ENCODE results near the gene C3orf52.
A peak's percentile ranks its signal among the peaks of the same experiment; 100 is the strongest.

The C3orf52 gene

DNA sequence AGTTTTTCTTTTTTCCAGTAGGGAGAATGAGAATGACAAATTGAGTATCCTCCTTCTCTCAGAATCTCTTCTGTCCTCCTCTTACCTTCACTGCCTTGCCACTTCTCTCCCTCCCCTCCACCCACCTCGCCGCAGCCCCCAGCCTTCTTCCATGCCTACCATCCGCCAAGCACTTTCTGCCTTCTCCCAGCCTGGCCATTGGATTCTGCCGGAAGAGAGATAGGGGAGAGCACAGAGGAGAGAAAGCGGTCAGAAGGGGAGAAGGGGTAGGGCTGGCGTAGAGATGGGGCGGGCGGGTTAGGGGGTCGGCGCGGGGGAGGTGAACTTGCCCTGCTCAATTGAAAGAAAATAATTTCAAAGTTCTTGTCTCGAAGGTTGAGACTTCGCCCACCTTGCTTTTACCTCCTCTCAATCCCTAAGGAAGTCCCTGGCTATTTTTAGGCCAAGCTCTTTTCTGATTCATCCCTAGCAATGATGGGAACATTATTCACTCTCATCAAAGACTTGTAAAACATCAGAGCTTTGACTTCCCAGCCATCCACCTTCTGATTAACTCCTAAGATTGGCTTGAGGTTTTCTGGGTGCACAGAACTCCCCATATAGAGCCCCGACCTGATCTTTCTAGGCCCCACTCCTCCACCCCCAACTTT, 811 bp downstream of the C3orf52 start:
- DNase-seq = no peak

DNA sequence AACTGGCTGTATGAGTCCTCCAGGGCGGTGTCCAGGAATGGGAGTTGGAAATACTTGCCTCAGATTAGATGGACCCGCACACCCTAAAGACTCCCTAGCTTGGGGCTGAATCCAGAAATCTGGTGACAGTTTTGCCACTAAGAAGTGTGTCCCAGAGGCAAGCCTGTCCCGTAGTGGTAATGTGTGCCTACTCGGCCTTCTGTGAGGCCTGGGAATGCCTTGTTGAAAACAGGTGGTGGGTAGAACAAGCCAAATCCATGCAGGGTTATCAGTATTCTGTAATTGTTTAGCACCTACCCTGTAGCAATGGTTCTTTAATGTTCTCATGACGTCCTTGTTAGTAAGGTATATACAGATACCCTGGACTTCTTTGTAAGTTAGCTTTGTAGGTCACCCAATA, 1.6 kb downstream of the C3orf52 start:
- DNase-seq = no peak

DNA sequence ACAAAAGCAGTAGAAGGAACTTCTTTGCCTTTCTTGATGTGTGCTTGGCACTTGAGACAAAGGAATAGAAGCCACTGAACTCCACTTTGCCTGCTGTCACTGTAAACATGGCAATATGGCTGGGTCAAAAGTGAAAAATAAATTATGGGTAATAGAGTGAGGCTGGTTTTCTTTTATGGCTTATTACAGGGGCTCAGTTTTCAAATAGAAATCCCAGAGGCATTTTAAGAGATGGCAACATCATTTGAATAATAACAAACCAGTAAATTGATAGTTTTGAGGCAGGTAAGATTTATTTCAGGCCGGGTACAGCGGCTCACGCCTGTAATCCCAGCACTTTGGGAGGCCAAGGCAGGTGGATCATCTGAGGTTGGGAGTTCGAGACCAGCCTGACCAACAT, 2.8 kb downstream of the C3orf52 start:
- no peak for DNase-seq

DNA sequence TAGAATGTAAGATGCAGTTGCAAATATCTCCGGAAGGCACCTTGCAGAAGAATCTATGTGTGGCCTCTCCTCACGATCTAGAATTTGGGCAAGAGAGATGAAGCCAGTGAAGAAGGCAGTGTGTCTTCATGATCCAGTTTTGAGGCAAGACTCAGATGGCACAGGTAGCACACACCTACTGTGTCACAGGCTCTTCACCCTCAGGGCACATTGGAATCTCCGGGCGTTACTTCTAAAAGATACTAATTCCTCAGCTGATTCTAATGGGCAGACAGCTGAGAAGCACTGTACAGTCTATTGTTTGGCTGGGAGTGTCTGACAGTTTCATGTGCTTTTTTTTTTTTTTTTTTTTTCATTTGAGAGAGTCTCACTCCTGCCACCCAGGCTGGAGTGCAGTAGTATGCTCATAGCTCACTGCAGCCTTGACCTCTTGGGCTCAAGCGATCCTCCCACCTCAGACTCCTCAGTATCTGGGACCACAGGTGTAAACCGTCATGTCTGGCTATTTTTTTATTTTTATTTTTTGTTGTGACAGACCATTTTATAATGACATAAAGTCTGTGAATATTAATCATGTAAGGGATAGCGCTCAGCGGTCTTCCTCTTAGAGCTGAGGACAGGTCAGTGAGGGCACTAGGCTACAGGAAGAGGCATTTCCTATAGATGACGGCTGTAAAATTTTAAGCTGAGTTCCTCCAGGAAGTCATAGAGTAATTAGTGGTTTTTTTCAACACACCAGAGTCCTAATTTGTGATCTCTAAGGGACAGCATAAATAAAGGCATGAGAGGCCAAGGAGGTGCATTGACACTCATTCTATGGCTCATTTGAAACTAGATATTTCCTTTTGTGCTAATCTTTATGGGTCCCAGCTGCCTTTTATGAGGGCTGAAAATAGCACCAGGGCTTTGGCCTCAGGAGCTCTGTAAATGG, 4.0 kb downstream of the C3orf52 start:
- DNase-seq = peak; percentile 43

DNA sequence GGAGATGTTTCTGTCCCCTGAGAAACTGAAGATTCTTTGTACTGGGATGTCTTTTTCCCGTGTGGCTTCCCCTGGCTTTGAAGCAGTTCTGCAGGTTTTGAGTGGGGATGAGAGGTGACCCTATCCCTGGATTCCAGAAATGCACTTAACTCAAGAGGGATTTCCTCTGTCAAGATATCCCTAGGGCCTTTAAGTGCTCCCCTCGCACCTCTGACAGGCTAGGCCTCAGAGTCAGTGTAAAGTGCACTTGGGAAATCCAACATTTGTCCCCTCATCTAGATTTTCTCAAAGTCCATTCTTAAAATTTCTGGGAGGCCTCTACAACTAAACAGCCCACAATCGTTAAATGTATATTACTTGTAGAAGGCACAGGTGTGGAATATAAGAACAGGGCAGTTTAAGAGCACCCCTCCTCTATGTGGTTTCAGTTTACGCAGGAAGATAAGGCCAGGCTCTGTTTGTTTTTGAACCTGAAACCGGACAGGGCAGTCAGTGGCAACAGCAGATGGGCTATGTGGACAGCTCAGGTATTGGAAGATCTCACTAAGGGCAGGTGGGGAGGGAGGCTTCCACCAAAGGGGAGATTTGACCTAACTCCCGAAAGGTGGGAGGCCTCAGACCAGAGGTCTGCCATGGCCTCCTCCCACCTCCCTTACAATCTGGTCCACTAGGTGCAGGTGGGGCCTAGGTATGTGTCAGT, 4.8 kb downstream of the C3orf52 start:
- no peak for DNase-seq

DNA sequence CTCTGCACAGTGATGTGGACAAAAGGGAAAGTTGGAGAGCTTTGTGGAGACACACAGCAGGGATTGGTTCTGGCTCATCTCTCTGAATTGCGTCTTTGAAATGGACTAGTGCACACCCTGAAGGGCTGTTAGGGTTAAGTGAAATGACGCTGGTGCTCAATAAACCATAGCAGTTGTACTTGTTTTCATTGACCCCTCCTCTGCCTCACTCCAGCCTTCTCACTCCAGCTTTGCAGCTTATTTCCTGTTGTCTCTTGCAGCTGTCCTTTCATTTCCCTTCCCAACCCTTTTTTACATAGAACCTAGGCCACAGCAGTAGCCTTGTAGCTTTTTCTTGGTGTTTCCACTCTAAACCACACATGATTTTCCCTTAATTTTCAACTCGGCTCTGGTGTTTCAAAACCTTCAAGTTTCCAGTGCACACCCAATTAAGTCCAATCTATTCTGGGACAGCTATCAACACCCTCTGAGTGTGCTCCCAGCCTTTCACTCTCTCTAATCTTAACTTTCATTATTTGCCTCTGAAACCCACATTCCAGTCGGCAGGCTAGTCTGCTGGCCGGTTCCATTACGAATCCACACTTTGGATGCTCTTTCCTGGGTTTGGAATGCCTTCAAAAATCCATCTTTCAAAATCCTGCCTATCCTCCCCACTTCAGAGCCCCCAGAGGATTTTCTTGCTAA, 6.4 kb downstream of the C3orf52 start:
- no peak for DNase-seq

DNA sequence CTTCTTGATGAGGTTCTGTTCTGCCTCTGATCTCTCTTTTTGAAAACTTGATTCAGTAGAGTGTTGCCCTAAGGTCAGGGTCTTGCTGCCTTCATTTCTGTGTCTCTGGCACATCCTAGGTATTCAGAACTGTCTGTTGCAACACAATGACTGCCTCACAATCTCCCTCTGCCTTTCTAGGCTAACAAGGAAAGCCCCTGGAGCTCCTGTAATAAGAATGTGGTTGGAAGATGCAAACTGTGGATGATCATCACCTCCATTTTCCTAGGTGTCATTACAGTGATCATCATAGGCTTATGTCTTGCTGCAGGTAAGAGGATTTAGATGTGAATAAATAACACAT, 7.0 kb downstream of the C3orf52 start:
- DNase-seq = no peak

DNA sequence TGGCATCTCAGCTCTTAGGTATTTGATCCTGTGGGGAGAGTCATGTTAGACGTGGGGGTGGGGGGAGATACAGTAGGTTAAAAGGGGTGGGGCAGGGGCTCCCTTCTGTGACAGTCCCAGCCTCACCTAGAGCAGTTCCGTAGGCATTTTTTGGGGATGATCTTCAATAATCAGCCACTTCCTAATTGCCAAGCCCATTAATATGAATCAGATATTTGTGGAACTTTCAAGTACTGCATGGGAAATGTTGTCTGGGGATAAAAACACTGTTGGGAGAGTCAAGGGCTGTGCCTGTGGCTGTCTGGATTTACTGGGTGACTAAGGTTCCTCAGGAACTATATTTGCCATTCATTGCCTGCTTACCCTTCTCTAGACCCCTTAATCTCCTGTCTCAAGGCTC, 9.5 kb downstream of the C3orf52 start:
- no peak for DNase-seq

DNA sequence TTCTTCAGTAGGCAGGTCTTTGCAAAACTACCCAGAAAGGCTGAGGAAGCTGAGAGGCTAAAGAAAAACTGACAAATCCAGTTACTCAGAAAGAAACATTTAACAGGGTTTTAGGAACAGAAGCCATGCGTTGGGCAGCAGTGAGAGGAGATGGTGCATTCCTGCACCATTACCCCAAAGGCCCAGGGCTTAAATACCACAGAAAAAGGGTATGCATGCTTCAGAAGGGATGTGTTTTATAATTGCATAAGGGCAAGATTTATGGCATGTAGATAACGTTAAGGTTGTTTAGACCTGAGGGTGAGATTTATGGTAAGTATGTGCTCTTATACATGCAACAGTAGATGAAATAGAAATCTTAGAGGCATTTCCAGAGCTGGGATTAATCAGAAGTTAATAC, 10.0 kb downstream of the C3orf52 start:
- DNase-seq = no peak

DNA sequence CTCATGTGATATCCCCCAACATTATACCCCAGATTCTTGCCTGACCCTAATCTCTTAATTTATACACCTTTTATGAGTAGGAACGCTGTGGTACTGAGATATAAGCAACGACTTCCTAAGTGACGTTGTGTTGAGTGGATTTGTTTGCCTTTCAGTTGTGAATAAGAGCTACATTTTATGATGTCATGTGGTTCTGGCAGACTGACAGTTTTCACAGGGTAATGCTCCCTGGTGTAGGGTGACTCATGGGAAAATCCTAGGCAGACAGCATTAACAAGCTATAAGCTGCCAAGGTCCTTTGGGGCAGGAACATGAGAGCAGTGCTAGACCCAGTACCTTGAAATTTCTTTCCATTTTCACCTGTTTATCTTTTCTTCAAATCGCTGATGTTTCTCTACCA, 11.2 kb downstream of the C3orf52 start:
- DNase-seq = peak; percentile 63

DNA sequence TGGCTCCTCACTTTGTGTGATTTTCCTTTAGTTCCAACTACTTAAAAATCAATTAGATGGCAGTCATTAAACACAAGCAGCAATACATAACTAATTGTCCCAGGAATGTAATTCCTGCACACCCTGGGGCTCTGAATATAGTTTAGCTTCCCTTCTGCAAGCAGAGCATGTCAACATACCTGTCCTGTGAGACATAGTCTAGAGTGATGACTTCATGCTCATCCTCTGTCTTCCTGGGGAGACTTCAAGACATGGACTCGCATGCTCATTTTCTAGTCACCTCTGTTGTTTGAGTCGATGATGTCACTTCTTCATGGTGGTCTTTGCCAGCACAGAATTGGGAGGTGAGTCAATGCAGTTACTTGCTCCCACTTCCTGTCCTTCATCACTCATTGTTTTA, 15.7 kb downstream of the C3orf52 start:
- no peak for DNase-seq

DNA sequence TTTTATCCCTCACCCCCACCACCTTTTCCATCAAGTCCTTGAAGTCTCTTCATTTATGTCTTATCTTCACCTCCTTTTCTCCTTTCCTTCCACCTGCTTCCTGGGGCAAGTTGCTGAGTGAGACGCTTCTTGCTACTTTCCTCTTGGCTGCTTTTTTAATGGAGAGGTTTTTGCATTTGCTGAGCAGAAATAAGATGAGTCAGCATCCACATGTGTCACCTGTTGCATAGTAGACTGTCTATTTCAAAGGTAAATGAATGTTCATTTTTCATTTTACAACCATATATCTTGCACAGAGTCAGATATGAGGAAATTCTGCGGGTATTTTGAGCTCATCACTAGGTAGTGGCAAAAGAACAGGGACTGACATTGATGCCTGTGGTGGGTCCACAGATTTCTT, 18.6 kb downstream of the C3orf52 start:
- no peak for DNase-seq

DNA sequence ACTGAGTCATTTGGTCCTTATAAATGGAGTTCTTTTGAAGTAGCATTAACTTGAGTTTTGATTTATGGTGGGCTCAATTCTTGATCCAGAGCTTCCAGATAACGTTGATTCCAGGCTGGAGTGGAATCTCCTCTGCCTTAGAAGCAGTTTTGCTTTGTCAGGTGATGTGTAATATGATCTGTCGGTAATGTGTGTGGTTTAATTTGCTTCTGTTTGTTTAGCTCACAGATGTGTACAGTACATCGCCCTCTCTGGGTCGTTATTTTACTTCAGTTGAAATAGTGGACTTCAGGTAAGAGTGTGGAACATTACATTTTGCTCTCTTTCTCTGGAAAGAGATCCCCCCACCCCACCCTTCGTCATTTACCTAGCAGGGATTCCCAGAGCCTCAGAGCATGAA, 23.1 kb downstream of the C3orf52 start:
- peak; percentile 74 for DNase-seq

DNA sequence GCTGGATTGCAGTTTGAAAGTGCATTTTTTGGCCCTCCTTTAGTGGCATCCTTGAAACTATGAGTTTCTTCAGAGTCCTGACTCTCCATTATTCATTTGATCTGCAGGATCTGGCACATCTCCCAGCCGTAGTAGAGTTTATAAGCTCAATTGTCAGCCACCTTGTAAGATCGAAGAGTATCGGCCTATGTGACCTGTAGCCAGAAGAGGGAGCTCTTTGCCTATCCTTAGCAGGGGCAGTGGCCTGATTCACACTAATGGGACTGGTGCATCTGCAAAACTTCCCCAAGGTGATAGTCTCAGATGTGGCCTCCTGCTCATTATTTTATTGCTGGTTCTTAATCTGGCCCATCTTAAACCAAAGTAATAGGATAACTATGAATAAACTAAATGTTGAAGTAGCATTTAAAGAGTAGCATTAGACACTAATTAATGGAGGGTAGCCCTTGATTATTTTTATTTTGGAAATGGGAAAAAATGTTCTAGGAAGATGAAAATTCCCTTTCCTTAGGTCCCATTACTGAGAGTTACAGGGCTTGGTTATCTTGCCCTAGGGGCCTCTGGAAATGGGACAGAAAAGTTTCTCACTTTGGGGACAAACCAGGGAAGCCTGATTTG, 25.7 kb downstream of the C3orf52 start:
- DNase-seq = peak; percentile 38

DNA sequence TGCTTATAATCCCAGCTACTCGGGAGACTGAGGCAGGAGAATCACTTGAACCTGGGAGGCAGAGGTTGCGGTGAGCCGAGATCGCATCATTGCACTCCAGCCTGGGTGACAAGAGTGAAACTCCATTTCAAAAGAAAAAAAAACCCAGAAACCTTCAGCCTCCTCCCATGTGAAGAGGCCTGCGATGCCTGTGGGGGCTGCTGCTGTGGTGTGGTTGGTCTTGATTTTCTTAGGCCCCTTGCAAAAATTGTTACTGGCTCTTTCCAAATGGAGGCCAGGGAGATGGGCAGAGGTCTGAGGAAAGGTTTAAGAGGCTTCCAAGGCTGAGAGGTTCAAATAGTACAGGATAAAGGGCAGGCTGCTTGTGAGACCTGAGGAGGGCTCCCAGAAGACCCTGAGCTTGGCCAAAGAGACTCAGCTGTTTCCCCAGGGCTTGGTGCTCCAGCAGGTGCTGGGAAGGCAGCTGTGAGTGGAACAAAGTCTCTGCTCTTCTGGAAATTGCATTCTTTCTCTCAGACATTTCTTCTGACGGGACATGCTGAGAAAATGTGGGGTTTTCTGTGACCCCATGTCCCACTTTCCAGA, 28.5 kb downstream of the C3orf52 start:
- no peak for DNase-seq

DNA sequence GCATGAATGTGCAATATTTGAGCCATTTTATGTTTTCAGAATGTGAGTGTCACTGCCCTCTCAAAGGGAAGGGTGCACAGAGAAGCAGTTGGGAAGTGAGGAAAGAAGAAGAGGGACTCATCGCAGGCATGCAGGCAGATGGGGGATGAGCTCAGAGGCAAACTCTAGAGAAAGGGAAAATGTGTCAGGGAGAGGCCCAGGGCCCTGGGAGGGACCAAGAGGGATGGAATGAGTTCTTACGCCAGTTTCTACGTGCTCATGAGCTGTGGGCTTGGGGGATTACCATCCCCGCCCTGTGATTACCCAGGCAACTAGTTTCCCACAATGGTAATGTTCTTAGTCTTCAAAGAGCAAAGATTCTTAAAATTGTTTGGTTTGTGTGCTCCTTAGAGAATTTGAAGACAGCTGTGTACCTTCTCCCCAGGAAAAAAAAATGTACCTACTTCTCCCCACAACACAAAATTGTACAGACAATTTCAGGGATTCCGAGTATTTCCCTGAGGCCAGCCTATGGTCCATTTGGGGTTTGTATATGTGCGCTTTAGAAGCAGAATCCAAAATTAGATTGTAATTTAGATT, 29.1 kb downstream of the C3orf52 start:
- no peak for DNase-seq

DNA sequence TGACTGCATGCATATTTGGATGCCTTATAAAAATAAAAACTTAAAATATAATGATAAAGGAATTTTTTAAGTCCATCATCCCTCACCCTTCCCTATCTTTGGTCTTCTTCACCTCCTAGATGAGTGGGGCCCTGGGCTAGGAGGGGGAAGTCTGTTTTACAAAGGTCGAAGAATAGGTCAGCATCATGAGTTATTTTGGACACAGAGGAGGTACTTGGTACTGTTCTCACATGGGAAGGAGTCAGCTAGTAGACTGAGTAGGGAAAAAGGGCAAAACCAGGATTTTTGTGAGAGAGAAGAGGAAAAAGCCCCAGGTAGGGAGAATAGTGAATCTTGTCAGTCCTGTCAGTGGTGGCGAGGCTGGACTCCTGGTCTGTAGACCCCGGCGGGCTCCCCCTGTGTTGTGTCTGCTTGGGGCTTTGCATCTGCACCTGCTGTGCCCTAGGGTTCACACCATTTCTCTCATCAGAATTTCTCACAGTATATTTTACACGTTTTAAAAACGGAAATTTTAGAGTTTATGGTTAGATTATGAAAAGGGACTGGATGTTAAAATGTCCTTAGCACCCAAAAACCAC, 29.7 kb downstream of the C3orf52 start:
- DNase-seq = no peak

DNA sequence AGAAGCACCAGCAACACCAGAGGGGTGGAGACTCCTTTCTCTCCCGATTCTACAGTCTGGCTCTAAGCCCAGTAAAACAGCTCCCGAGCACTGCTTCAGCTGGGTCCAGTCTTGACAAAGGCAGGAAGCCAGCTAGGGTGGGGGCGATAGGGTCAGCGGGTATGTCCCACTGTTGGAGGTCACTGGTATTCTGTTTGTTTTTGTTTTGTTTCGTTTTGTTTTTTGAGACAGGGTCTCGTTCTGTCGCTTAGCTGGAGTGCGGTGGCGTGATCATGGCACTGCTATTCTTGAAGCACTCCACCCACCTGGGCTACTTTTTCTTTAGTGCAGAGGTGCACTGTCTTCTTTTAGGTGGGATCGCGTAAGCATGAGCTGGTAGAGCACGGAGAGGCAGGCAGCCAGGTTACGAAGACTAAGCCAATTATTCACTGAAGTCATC, 30.6 kb downstream of the C3orf52 start:
- DNase-seq = no peak

DNA sequence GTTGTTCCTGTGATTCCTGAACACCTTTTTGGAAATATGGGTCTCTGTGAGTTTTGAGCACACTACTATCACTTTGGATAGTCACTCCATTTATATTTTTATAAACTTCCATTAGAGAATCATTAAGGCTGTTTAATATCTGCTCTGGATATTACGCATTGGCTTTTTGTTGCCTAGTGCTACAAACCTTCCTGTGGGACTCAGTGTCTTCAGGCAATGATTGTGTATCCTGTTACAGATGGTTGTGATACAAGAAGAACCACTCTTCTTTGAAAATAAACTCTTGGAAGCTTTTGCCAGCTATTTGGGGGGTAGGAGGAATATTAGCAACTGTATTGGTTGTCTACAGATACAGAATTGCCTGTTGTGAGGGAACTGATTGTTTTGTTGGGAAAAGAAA, 31.2 kb downstream of the C3orf52 start:
- no peak for DNase-seq

DNA sequence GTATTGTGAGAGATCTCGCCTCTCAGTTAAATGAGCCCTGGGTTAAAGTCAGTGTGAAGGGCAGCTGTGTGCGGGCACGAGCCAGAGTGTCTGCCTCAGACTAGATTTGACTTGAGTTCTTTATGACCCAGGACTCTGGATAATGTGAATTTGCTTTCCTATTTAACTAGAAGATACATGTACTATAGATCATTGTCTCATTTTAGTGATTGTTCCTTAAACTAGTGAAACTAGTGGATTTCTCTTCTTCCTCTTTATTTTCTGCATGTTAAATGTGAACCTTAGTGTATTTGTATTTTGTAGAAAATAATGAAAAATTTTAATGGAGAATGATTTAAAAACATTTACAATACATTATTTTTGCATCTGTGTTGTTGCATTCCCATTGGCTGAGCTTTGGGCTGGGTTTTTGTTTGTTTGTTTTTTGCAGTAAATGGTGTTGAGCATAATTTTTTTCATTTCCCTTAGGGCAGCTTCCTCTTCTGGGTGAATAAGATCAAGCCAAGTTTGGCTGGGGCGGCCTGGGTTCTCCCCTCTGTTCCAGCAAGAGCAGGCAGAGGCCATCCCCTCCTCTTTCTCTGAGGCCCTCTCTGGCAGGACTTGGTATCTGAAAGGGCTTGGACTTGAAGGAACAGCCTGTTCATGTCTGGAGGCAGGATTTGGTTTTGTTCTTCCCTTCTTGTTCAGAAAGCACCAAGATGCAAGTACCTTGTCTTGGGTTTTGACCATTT, 31.8 kb downstream of the C3orf52 start:
- DNase-seq = no peak

Data from NCI-H1436 treated with DMSO at 0.1 percent for 48 hours (cell line).